Measurements from ENCODE around the gene LRRC55.

LRRC55 gene

DNA sequence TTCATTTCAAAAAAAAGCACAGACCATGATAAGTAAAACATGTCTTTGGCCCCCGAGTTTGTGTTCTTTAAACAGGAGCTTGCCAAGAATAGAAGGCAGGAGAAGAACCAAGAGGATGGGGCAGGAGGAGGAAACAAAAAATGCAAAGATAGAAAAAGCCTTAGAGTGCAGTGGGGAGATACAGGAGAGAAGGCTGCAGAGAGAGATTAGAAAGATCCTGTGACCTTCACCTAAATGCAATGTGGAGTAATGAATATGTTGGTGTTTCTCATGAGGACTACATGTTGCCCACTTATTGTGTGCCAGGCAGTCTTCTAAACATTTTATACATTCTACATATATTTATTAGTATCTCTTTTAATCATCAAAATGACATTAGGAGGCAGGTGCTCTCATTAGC is 57.6 kb downstream of the LRRC55 start:
- no peak for DNase-seq

DNA sequence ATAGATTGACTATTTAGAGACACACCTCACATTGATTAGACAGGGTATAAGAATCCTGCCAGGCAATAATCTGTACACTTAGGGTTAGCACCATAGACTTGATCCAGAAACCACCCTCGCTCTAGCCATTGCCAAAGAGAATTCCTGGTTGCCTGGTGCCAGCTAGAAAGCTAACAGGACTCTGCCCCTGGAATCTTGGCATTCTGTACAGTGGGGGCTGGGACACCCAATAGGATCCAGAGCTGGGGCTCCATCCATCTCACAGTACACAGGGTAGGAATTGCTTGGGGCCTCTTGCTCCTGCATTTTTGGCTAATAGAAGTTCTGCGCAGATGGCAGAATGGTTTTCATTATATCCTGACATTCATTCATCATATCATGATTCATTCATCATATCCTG is 58.3 kb downstream of the LRRC55 start:
- DNase-seq, result no peak

DNA sequence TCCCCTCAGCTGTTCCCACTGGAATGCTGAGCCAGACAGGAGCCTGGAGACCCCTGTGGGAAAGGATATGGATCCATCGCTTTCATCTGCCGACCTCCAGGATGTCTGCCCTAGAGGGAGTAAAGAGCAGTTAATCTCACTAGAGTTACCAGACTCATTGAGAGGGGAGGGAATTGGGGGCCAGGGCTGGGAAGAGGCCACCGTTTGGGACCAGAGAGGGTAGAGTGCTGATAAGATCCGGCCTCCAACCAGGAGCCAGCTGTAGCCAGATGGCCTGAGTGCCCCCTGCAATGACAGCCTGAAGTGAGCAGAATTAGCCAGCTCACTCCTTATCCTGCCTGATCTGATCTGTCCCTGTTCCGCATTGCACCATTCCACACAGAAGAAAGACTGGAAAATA is 59.0 kb downstream of the LRRC55 start:
- no peak for DNase-seq

Measured in right forelimb (tissue), 1 donor.